GM19239 (cell line): ENCODE results near the gene GRID1.

ENCODE experiments used
- DNase-seq: peaks from one replicate; pipeline ENCODE4 v3.0.0; 2011; ENCODE audit warnings: low spot score; ENCODE audit not compliant: insufficient read length
- FAIRE-seq: peaks from 2 replicates; lab custom pipeline; 2011; peaks lifted over from hg19 to GRCh38; lab: Jason Lieb, UNC

GRID1 gene

GRCh38 chr10:86341361-86341811 is 25.2 kb downstream of the GRID1 start:
- FAIRE-seq: no peak
- no peak for DNase-seq

DNA sequence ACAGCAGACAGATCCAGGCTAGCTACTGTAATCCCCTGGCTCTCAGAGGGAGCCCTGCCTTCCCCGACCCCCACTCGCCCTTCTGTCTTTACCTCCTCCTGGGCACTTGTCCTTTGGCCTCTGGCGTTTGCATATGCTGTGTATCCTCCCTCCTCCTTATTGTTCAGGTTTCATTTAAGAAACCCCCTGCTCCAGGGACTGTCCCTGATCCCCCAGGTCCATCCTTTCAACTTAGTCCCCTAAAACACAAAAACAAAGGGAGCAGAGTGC is 25.7 kb downstream of the GRID1 start:
- DNase-seq: no peak
- no peak for FAIRE-seq

- DNase-seq (no peak), FAIRE-seq (no peak)
These were observed 26.2 kb downstream of the GRID1 start for GRCh38 chr10:86340176-86340990.

GRCh38 chr10:86339226-86339865 is 27.2 kb downstream of the GRID1 start:
- no peak for FAIRE-seq
- no peak for DNase-seq

- DNase-seq (no peak), FAIRE-seq (no peak)
These were observed 29.4 kb downstream of the GRID1 start for GRCh38 chr10:86337121-86337601.

GRCh38 chr10:86336341-86336740 is 30.3 kb downstream of the GRID1 start:
- DNase-seq (no peak), FAIRE-seq (no peak)

DNA sequence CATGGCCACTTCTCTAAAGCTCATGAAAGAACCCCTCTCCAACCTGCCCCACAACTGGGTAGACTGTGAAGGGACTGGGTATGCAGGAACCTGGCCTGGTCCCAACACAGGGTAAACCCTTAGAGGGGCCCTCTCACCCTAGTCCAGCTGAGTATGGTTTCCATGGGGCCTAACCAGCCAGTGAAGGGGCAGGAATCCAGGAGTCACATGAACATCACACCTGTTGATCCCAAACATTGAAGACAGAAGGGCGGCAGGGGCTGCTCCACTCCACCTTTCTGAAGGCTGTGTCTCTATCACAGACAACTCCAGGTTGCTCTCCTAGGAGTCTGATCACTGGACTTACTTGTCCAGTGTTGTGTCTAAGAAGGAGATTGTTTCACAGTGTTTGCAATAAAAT is 30.8 kb downstream of the GRID1 start:
- DNase-seq (no peak), FAIRE-seq (no peak)

GRCh38 chr10:86335257-86335656 is 31.3 kb downstream of the GRID1 start:
- DNase-seq (no peak), FAIRE-seq (no peak)

- DNase-seq (no peak), FAIRE-seq (no peak)
These were observed 32.0 kb downstream of the GRID1 start for GRCh38 chr10:86334488-86335085.

DNA sequence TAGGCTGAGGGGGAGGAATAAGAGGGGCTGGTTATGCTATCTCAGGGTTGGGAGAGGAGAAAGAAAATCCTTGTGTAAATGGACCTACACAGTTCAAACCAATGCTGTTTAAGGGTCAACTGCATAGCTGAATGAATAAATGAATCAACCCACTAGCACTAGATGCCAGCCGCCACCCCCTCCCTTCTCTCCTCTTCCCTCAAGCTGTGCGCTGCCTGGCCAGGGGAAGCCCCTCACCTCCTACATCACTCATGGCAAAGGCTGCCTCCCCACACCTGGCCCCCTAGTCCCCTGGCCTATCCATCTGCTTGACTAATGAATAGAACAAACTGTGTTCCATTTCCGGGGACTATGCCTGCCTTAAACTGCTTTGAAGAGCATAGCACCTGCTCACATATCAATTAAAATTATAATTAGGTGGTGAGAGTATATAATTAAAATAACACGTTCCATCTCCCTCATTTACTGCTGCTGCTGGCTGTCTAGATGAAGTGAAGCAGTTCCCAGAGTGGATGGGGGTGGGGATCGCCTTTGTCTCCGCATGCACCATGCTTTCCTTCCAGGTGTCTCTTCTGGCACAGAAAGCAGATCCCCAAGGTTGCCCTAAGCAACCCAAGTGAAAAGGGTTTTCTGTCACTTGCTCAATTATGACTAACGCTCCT is 32.6 kb downstream of the GRID1 start:
- FAIRE-seq (no peak), DNase-seq (no peak)

GRCh38 chr10:86331861-86332260 is 34.7 kb downstream of the GRID1 start:
- FAIRE-seq (no peak), DNase-seq (no peak)

GRCh38 chr10:86330778-86331763 is 35.5 kb downstream of the GRID1 start:
- no peak for FAIRE-seq
- DNase-seq: no peak

GRCh38 chr10:86329896-86330680 is 36.5 kb downstream of the GRID1 start:
- no peak for DNase-seq
- FAIRE-seq: no peak

- DNase-seq (no peak), FAIRE-seq (no peak)
These were observed 37.4 kb downstream of the GRID1 start for GRCh38 chr10:86329093-86329710.

DNA sequence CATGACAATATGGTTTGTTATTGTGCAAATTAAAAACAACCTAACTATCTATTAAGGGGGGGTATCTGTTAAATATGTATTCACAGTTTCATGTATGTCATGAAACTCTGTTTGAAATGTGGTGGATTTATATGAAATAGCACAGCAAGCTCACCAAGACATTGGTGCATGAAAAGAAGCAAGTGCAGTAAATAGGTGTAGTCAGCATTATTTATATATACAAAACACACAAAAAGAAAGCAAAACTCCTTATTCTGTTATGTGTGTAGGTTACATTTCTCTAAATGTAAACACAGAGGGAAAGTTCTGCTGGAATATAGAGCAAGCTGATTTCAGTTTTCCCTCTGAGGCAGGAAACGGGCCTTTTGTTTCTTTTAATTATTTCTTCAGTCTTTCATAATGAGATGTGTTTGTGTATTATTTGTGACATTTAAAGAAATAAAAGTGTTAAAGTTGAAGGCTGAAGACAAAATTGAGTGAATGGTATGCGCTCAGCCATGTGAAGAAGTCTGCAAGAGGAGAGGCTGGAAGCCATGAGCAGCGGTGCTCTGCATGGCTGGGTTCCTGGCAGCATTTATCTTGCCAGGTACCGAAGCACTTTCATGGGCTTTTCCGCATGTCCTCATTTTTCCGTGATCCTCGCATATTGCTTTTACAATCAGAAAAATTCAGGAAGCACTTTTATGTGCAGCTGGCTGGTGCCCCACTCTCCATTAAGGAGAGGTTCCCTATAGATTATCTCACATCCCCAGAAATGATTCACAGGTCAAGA is 38.5 kb downstream of the GRID1 start:
- FAIRE-seq (no peak), DNase-seq (no peak)

- no peak for DNase-seq
These were observed 41.4 kb downstream of the GRID1 start for GRCh38 chr10:86325158-86325557.

GRCh38 chr10:86321568-86321967 is 45.0 kb downstream of the GRID1 start:
- DNase-seq: no peak
- FAIRE-seq: no peak

More at GRCh38 chr10:86325158-86325557, 41.4 kb downstream of the GRID1 start:
- FAIRE-seq: no peak

- FAIRE-seq (no peak), DNase-seq (no peak)
These were observed 46.9 kb downstream of the GRID1 start for GRCh38 chr10:86319676-86320075.
